ENCODE data around the gene TRAIP. TPM values are rescaled to one million over a fixed set of nuclear protein-coding genes. Genes with fewer than 3 reads are reported as not detected.

Gene TRAIP
- total RNA-seq, 6 experiments from 2014 or later = 3.4 to 7.5 (median 6.3) TPM

DNA sequence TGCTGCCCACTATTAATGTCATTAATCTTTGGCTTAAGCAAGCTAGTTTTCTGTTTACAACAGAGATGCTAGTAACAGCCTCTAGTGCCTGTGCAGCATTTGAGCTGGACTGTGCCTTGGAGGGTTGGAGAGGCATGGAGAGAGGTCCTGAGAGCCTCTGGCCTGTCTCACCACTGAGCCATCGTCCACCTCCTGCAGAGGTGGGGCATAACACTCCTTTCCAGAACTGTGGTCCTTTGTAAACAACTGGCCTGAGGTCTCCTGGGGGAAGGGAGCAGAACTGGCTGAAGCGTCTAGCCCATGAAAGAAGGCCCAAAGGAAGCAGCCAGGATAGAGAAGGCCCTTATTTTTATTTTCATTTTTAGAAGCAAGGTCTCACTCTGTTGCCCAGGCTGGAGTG, 23.4 kb upstream of the TRAIP start:
- H3K4me1 Mint-ChIP-seq (ENCODE audit: low read depth) = no peaks in the 10 kb centered on the region
- TF ChIP-seq, protein P1, sequence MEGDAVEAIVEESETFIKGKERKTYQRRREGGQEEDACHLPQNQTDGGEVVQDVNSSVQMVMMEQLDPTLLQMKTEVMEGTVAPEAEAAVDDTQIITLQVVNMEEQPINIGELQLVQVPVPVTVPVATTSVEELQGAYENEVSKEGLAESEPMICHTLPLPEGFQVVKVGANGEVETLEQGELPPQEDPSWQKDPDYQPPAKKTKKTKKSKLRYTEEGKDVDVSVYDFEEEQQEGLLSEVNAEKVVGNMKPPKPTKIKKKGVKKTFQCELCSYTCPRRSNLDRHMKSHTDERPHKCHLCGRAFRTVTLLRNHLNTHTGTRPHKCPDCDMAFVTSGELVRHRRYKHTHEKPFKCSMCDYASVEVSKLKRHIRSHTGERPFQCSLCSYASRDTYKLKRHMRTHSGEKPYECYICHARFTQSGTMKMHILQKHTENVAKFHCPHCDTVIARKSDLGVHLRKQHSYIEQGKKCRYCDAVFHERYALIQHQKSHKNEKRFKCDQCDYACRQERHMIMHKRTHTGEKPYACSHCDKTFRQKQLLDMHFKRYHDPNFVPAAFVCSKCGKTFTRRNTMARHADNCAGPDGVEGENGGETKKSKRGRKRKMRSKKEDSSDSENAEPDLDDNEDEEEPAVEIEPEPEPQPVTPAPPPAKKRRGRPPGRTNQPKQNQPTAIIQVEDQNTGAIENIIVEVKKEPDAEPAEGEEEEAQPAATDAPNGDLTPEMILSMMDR (IDR thresholded peaks at IDR 0.05) = no peak
- DNase-seq = no peak
- no peaks in the 10 kb centered on the region for H3K9me3 Mint-ChIP-seq
- H3K27ac Mint-ChIP-seq = no peak overlapping the region
- H3K4me3 Mint-ChIP-seq = no peak overlapping the region
- H3K36me3 Mint-ChIP-seq (ENCODE audit: low read depth) = no peaks in the 10 kb centered on the region
- H3K27me3 Mint-ChIP-seq (ENCODE audit: insufficient read depth) = peaks cover 27% of the 10 kb centered on the region

DNA sequence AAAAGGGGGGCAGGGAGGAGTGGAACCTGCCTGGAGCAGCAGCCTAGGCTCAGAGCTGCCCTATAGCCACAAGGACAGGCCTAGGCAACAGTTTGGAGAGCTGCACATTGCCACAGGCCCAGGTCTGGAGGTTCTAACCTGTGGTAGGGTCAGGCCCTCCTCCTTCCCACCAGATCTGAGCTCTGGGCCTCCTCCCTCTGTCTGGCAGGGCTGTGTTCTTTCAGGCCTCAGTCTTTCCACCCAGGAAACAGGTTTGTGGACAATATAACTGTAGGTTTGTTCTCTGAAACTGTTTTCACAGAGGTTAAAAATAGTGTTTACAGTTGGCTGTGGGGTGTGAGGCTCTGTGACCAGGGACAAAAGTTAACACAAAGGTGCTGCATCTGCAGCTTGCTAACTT, 22.3 kb upstream of the TRAIP start:
- no peak for DNase-seq
- no peak overlapping the region for H3K4me3 Mint-ChIP-seq
- no peaks in the 10 kb centered on the region for H3K36me3 Mint-ChIP-seq (ENCODE audit: low read depth)
- H3K4me1 Mint-ChIP-seq (ENCODE audit: low read depth) = no peaks in the 10 kb centered on the region
- TF ChIP-seq, protein P1 (IDR thresholded peaks at IDR 0.05) = no peak
- no peaks in the 10 kb centered on the region for H3K9me3 Mint-ChIP-seq
- no peak overlapping the region for H3K27ac Mint-ChIP-seq
- H3K27me3 Mint-ChIP-seq (ENCODE audit: insufficient read depth) = peaks cover 33% of the 10 kb centered on the region

DNA sequence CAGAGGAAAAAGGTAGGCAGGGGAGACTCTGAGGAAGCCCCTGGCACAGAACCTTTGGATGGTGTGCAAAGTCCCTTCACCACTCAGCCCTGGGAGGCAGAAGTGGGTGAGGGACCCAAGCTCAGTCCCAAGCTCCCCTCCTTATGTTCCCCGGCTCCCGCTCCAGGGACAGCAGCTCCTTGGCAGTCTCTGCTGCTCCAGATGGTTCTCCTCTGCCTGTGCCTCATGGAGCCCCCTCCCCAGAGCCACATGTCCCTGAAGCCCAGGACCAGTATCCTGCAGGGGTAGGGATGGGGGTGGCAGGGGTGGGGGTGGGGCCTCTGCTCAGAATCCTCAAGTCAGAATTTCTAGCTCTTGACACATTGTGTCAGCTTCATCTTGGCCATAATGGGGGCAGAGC, 21.4 kb upstream of the TRAIP start:
- no peaks in the 10 kb centered on the region for H3K4me1 Mint-ChIP-seq (ENCODE audit: low read depth)
- H3K4me3 Mint-ChIP-seq = no peak overlapping the region
- no peaks in the 10 kb centered on the region for H3K9me3 Mint-ChIP-seq
- no peak overlapping the region for H3K27ac Mint-ChIP-seq
- TF ChIP-seq, protein P1 (IDR thresholded peaks at IDR 0.05) = no peak
- peaks cover 34% of the 10 kb centered on the region for H3K27me3 Mint-ChIP-seq (ENCODE audit: insufficient read depth)
- no peaks in the 10 kb centered on the region for H3K36me3 Mint-ChIP-seq (ENCODE audit: low read depth)
- no peak for DNase-seq

DNA sequence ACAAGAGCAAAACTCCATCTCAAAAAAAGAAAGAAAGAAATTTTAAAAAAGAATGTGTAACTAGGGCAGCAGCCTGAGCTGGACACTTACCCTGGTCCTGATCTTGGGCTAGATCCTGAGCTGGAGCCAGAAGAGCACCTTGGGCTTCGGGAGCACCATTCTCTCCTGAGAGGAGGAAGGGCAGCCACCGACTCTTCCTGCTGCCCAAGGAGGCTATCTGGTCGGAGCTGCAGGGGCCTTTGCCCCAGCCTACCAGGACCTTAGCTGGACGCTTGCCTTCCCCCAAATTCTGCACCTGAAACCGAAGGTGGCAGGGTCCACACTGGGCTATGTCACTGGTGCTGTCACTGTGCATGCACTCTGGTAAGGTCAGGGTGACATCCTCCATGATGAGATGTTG, 20.2 kb upstream of the TRAIP start:
- Mint-ChIP-seq H3K27ac (no peak overlapping the region), H3K4me3 (no peak overlapping the region), H3K36me3 (ENCODE audit: low read depth) (no peaks in the 10 kb centered on the region), H3K9me3 (no peaks in the 10 kb centered on the region), H3K27me3 (ENCODE audit: insufficient read depth) (peaks cover 29% of the 10 kb centered on the region), H3K4me1 (ENCODE audit: low read depth) (no peaks in the 10 kb centered on the region)
- TF ChIP-seq, protein P1 (IDR thresholded peaks at IDR 0.05) = no peak
- no peak for DNase-seq

DNA sequence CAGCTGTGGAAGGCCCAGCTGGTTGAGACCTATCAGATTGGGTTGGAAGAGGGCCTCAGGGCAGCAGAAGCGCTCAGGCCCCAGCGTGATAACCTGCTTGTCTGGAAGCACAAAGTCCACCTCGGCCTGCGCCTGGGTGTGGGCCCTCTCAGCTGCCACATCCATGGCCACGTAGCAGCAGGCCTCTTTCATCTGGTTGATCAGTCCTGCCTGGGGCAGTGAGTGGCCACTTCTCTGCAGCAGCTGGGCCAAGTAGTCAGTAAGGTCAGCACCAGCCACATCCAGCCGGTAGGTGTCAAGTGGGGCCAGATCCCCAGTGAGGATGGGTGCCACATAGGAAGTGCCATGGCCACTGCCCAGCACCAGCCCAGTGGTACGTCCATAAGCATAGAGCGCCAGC, 17.3 kb upstream of the TRAIP start:
- Mint-ChIP-seq H3K27me3 (ENCODE audit: insufficient read depth) (peaks cover 37% of the 10 kb centered on the region), H3K4me3 (no peak overlapping the region)

More for the DNA sequence above, 17.3 kb upstream of the TRAIP start:
- H3K36me3 Mint-ChIP-seq (ENCODE audit: low read depth) = no peaks in the 10 kb centered on the region
- H3K9me3 Mint-ChIP-seq = no peaks in the 10 kb centered on the region
- no peak overlapping the region for H3K27ac Mint-ChIP-seq
- no peak for DNase-seq
- TF ChIP-seq, protein P1 (IDR thresholded peaks at IDR 0.05) = no peak
- H3K4me1 Mint-ChIP-seq (ENCODE audit: low read depth) = no peaks in the 10 kb centered on the region
